Right atrium auricular region (tissue), 2 donors: ENCODE measurements around the gene GTF3C5. TPM values are rescaled to one million over a fixed set of nuclear protein-coding genes. Genes with fewer than 3 reads are reported as not detected.
"Not testable (repeated sequence)": the region's sequence is repeated elsewhere in the genome, so short reads cannot be mapped to it uniquely, and the experiment has no call there.

Experiments used
- DNase-seq: peaks from one replicate; pipeline ENCODE4 v3.0.0-alpha.2; 2019; ENCODE audit warnings: low spot score
- H3K27ac ChIP-seq, 2 donors: fragments of 200-600 bp; sonication (generic); 1 replicate in 1 of 2; 2 replicates in 1 of 2; pipeline ENCODE4 v1.5.1; 2016 to 2019
- H3K27me3 ChIP-seq, 2 donors: fragments of 200-600 bp; sonication (generic); one replicate each; pipeline versions ENCODE4 v1.5.1 to v1.6.0; 2017 to 2019
- H3K36me3 ChIP-seq: fragments of 200-600 bp; sonication (generic); one replicate; pipeline ENCODE4 v1.5.1; 2016
- H3K4me1 ChIP-seq, 2 donors: fragments of 200-600 bp; sonication (generic); one replicate each; pipeline versions ENCODE4 v1.5.1 to v1.6.0; 2017 to 2019
- H3K4me3 ChIP-seq, 2 donors: fragments of 200-600 bp; sonication (generic); 1 replicate in 1 of 2; 2 replicates in 1 of 2; pipeline ENCODE4 v1.5.1; 2017 to 2019; ENCODE audit warnings: mild to moderate bottlenecking in 1 of 2, moderate library complexity in 1 of 2
- H3K9me3 ChIP-seq, 2 donors: fragments of 200-600 bp; sonication (generic); one replicate each; pipeline ENCODE4 v1.5.1; 2019
- total RNA-seq, 2 donors: library from RNA; depleted of rRNA; stranded (reverse); fragments of >200 nt; gene quantifications; one replicate each; pipeline ENCODE4 v1.1.0, GENCODE V29; 2016
- TF ChIP-seq, protein P1 (sequence below), 2 donors: fragments of 200-600 bp; sonication (generic); IDR thresholded peaks; one replicate each; pipeline ENCODE4 v1.5.1; 2019; ENCODE audit warnings: antibody characterized with exemption in 2 of 2

Gene GTF3C5
- total RNA-seq, 2 donors from 2014 or later, result 30.5 to 31.1 TPM

- Histone ChIP-seq H3K4me1 (peaks cover 0 to 5% of the 10 kb centered on the region in 2 donors), H3K9me3 (no peaks in the 10 kb centered on the region), H3K4me3 (no peak overlapping the region), H3K36me3 (peaks cover 14% of the 10 kb centered on the region), H3K27ac (no peak overlapping the region), H3K27me3 (no peaks in the 10 kb centered on the region)
- no peak for DNase-seq
- TF ChIP-seq, protein P1, sequence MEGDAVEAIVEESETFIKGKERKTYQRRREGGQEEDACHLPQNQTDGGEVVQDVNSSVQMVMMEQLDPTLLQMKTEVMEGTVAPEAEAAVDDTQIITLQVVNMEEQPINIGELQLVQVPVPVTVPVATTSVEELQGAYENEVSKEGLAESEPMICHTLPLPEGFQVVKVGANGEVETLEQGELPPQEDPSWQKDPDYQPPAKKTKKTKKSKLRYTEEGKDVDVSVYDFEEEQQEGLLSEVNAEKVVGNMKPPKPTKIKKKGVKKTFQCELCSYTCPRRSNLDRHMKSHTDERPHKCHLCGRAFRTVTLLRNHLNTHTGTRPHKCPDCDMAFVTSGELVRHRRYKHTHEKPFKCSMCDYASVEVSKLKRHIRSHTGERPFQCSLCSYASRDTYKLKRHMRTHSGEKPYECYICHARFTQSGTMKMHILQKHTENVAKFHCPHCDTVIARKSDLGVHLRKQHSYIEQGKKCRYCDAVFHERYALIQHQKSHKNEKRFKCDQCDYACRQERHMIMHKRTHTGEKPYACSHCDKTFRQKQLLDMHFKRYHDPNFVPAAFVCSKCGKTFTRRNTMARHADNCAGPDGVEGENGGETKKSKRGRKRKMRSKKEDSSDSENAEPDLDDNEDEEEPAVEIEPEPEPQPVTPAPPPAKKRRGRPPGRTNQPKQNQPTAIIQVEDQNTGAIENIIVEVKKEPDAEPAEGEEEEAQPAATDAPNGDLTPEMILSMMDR (IDR thresholded peaks at IDR 0.05), result no peak
These were observed 7.1 kb downstream of the GTF3C5 start for GRCh38 chr9:133037775-133038515.

- H3K4me3 ChIP-seq, H3K4me1 ChIP-seq, H3K9me3 ChIP-seq, H3K27me3 ChIP-seq, DNase-seq, H3K27ac ChIP-seq: not testable (repeated sequence)
- peaks cover 44% of the 10 kb centered on the region for H3K36me3 ChIP-seq
- TF ChIP-seq, protein P1 (IDR thresholded peaks at IDR 0.05), result peak; percentile 29 to 65
These were observed 10.2 kb downstream of the GTF3C5 start for GRCh38 chr9:133040892-133041479.

DNA sequence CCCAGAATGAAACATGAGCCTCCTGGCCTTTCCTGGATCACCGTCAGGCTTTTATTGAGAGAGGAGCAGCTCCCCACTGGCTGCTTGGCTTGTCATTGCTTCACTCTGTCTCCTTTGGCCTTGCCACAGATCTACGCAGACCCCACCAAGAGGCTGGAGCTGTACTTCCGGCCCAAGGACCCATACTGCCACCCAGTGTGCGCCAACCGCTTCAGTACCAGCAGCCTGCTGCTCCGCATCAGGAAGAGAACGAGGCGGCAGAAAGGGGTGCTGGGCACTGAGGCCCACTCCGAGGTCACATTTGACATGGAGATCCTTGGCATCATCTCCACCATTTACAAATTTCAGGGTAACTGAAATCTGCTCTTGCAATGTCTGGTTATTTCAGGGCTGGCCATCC is 11.2 kb downstream of the GTF3C5 start:
- no peaks in the 10 kb centered on the region for H3K4me1 ChIP-seq
- peaks cover 54% of the 10 kb centered on the region for H3K36me3 ChIP-seq

GRCh38 chr9:133042676-133043075 is 11.9 kb downstream of the GTF3C5 start:
- Histone ChIP-seq H3K27ac (no peak overlapping the region), H3K4me3 (no peak overlapping the region), H3K4me1 (no peaks in the 10 kb centered on the region), H3K36me3 (peaks cover 61% of the 10 kb centered on the region), H3K9me3 (no peaks in the 10 kb centered on the region), H3K27me3 (no peaks in the 10 kb centered on the region)
- no peak for DNase-seq
- TF ChIP-seq, protein P1 (IDR thresholded peaks at IDR 0.05), result no peak

More for the DNA sequence above, 11.2 kb downstream of the GTF3C5 start:
- no peaks in the 10 kb centered on the region for H3K9me3 ChIP-seq
- no peak overlapping the region for H3K27ac ChIP-seq
- TF ChIP-seq, protein P1 (IDR thresholded peaks at IDR 0.05), result no peak
- no peak overlapping the region for H3K4me3 ChIP-seq
- no peaks in the 10 kb centered on the region for H3K27me3 ChIP-seq
- no peak for DNase-seq

DNA sequence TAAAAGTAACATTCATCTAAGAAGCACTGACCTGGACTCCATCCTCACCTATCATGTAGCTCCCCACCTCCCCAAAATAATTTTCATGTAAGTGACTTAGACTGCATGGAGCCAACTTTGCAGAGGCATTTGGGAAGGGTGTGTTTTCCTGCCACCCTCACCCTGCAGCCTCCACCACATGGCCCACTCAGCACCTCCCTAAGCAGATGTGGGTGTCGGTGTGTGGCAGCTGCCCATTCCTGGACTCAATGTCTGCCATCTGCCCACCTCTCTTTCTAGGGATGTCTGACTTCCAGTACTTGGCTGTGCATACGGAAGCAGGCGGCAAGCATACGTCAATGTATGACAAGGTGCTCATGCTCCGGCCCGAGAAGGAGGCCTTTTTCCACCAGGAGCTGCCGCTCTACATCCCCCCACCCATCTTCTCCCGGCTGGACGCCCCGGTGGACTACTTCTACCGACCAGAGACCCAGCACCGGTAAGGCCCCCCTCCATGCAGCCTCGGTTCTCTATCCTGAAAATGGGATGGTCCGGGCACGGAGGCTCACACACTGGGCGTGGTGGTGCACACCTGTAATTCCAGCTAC is 12.7 kb downstream of the GTF3C5 start:
- Histone ChIP-seq H3K4me3 (no peak overlapping the region), H3K9me3 (no peaks in the 10 kb centered on the region), H3K4me1 (no peaks in the 10 kb centered on the region), H3K27me3 (no peaks in the 10 kb centered on the region), H3K36me3 (peaks cover 66% of the 10 kb centered on the region), H3K27ac (no peak overlapping the region)
- no peak for DNase-seq
- TF ChIP-seq, protein P1 (IDR thresholded peaks at IDR 0.05), result no peak
